HG03066 (cell line): Measurements from ENCODE around the gene IL17A.

Source experiments
- ATAC-seq: cut with Tn5 transposase; IDR thresholded peaks from one replicate; pipeline ENCODE4 v1.9.1; 2021; ENCODE audit warnings: low read depth; ENCODE audit not compliant: unreplicated experiment

Gene IL17A

DNA sequence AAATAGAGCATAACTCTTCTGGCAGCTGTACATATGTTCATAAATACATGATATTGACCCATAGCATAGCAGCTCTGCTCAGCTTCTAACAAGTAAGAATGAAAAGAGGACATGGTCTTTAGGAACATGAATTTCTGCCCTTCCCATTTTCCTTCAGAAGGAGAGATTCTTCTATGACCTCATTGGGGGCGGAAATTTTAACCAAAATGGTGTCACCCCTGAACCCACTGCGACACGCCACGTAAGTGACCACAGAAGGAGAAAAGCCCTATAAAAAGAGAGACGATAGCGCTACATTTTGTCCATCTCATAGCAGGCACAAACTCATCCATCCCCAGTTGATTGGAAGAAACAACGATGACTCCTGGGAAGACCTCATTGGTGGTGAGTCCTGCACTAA is at the start of gene IL17A:
Gene IL17A, plus strand, starts transcription at position 301 of the 400 bp plus-strand sequence. Its CDS starts 57 bp downstream, at position 358.
- no peak for ATAC-seq

DNA sequence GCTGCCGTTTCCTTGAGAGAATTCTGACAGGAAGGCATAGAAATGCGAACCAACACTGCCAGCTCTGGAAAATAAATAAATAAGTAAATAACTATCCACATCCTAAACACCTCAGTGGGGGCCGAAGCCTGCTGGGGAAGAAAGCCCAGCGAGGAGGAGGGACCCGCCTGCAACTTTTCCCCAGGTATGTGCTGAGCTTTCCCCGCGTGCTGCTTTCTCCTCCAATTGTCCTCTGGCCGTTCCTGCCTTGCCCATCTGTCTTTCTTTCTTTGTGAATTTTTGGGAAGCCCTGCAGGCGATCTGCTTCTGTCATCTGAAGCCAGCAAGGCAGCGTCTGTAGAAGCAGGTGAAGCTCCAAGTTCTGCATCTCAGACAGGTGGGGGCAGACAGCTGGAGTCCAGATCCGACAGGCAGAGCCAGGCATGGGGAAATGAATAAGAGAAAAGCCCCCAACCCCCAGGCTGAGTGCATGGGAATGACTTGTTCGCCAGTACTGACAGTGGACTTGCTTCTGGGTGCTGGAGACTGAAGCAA is 49.2 kb upstream of the IL17A start:
- no peak for ATAC-seq

DNA sequence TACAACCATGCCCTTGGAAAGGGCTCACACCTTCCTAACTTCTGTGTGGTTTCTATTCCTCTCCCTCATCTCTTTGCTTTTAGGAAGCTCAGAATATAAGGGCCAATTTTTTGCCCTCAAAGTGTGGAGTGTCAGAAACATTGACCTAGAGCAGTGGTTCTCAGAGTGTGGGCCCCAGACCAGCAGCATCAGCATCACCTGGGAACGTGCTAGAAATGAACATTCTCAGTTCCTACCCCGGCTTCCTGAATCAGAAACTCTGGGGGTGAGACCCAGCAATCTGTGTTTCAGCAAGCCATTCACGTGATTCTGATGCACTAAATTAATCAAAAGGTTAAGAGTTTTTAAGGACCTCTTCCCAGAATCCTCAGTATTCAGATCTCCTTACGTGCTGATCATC is 47.9 kb upstream of the IL17A start:
- ATAC-seq: no peak

DNA sequence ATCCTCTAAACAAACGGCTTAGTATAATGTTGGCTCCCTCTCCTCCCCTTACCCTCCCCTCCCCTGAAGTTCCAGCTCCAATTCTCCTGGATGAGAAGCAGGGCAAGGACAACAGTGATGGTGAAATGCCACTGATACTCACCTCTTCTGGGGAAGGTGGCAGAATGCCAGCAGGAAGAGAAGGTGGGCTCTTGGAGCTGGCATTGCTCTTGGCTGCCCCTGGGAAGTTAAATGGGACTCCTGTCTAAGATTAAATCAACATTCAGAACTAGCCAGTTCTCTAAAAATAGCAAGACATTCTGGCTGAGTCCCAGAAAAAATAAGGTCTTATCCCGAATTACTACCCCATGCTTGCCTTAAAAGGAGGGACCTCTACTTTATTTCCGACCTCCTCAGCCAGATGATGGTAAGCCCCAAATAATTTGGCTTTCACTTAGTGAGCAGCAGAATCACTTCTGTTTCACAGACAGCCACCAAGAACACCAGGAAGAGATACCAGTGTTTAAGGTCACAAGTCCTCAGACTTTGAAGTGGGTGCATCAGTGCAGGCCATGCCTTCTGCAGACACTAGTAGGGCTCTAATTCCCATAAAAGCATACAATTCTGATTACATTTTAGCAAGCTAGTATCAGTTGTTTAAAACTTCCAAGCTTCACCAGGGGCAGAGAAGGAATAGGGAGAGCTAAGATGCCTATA is 46.0 kb upstream of the IL17A start:
- ATAC-seq: no peak

DNA sequence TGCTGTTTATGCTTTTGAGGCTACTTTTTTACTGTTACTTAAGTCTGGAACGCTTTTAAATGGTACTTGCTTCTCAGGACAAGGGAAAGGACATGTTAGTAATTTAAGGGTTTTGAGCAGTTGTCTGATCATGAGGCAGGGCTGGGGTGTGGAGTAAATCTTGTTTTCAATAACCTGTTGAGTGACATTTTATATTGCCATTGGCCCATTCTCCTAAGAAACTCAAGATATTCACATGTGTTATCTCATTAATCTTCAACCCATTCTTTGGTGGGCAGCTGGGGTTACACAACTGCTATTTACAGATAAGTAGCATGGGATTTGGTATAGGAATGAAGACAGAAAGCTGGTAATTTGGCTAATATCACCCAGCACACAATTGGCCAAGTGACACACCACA is 44.6 kb upstream of the IL17A start:
- no peak for ATAC-seq

DNA sequence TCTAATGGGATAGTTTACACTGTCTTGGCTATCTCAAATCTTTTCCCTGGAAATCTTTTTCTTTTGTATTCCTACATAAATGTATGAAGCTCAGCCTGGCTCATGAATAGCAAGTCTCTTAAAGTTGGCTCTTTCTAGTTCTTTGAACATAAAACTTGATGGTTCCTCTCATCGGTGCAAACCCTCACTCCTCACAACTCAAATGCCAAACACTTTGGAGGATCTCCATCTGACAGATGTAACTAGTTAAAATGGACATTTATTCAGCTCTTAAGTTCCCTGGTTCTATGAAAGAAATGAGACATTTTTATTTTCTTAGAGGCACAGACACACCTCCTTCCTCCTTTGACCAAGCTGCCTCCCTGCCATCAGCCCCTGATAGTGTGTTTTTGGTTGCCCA is 43.6 kb upstream of the IL17A start:
- no peak for ATAC-seq

DNA sequence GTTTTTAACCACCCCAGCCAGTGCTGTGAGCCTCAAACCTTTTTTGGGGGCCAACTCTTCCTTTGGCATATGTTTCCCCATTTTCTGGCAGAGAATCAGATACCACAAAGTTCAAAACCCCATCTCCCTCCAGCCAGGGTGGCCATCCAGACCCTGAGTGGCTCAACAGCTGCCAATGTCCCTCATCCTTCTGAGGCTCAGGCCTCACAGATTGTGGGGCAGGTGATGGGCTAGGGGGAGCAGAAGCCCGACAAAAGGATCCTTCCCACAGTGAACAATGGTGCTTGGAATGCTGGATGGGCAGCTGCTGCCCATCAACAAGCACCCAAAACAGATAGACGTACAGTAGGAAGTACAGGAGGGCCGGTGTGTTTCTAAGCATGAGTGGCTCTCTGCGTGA is 42.6 kb upstream of the IL17A start:
- no peak for ATAC-seq

DNA sequence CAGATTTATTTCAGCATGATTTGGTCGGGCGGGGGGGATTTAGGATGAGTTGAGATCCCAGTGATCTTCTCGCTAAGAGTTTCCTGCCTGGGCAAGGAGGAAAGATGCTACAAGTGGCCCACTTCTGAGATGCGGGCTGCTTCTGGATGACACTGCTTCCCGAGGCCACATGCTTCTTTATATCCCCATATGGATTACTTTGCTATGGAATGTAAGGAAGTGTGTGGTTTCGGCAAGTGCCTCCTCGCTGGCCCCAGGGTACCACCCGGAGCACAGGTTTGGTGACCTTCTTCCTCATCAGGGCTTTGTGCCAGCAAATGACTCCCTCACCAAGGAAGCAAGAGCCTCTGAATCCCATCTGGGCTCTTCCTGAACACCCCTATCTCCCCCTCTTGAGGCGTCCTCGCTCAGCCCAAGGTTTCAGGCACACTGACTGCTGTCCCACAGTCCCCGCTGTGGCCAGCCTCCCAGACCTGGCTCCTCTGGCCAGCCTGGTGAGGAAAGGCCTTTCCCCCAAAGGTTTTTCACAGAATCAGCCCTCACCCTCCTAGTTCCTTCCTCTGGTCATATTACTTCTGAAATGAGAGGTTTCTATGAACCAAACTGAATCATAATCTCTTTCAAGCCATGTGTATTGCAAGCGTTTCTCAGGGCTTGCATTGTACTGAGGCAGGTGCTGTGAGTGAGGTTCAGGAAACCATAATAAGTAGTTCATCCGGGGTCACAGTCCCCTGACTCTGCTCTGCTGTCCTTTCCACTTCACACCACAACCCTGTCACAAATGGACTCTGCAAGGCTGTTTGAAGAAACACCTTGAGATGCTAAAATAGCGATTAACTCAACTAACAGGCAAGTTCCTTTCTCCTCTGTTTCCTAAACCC is 41.7 kb upstream of the IL17A start:
- no peak for ATAC-seq

DNA sequence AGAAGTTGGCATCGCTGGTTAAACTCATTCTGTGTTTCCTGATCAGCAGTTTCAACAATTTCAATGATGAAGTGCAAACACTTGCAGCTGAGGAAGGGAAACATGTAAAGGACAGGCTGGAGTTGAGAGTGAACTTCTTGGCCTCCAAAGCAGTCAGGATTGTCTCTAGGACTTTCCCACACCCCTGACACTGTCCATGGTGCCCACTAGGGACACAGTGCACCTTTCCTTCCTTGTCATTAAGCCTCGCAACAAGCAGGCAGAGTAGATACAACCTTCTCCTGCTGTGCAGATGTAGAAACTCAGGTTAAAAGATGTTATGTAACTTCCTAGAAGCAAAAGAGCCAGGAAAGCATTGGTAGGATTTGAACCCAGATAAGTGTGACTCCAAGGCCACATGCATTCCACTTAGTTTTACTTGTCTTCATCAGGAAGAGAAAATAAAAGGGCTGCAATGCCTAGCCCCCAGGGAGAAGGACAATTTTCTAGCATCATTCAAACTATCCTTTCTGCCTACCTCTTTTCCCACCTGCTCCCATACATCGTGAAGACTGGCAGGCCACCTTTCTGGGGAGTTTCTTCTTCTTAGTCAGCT is 39.2 kb upstream of the IL17A start:
- no peak for ATAC-seq

DNA sequence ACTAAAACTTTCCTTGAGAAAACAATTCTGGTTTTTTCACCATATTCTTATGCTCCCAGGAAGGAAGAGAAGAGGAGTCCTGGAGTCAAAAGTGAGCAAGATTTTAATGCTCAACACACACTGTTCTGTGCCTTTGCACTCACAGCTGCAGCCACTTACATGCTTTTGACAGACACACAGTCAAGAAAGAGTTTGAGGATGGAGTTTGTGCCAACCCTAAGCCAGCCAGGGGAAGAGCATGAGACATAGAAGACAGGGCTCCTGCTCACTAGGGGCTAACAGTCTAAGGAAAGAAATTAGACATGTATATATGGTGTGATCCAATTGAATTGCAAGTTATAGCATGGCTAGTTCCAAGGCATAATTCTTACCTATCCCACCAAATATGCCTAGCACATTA is 37.1 kb upstream of the IL17A start:
- no peak for ATAC-seq

DNA sequence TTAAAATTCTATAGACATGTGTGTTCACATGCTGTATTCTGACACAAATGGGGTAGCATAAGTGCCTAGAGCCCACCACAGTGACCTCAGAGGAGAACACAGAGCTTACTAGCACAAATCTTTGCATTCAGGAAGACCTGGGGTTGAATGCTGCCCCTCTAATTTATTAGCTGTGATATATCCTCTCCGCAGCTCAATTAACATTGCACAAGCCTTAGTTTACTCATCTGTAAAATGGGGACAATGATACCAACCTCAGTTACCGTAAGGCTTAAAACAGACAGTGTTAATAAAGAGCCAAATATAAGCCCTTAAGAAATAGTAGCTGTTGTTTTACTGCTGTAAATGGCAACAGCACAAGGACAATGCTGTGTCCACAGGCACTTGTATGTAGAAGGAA is 36.2 kb upstream of the IL17A start:
- no peak for ATAC-seq

DNA sequence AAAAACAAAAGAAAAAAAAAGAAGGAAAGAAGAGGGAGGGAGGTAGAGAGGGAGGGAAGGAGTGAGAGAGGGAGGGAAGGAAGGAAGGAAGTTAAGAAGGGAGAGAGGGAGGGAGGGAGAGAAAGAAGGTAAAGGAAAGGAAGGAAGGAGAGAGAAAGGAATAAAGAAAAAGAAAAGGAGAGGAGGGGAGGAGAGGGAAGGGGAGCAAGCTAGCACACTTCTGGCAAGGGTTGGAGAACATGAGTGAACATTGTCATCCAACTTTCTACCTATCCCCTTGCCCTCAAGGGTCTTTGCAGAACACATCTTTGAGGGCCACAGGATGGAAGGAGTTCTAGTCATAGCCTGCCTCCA is 34.1 kb upstream of the IL17A start:
- no peak for ATAC-seq

DNA sequence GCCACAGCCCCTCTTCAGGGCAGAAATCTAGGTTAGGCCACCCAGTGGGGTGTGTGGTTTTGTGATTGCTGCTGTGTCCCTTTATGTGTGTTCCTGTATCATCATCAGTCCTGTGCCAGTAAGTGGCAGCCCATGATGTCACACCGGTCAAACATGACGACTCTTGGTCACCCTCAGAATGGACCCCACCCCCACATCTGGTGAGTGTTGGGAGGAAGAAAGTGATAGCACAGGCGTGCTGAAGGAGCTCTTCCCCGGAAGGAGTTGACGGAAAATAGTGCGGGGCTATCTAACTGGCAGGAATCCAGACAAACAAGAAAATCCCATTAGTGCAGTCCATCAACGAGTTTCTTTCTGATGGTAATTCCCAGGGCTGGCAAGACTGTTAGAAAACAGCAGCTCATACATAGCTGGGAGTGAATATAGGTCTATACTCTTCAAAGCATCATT is 33.4 kb upstream of the IL17A start:
- ATAC-seq: no peak

DNA sequence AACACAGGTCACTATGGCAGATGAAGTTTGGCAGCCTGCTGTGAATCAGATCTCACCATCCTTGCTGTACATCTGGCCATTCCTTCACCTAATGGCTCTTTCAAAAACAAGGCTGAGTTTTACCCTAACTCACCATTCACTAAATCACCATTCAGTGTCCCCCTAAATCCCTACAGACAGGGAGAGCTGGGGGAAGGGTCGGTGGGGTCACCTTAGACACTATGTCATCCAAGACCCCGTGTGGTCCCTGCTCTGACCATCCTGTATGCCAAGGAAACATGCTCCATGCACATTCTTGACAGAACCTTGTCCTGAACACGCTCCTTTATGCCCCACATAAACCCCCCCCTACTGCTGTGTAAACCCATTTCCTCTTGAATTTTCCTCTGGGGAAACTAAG is 31.8 kb upstream of the IL17A start:
- no peak for ATAC-seq

DNA sequence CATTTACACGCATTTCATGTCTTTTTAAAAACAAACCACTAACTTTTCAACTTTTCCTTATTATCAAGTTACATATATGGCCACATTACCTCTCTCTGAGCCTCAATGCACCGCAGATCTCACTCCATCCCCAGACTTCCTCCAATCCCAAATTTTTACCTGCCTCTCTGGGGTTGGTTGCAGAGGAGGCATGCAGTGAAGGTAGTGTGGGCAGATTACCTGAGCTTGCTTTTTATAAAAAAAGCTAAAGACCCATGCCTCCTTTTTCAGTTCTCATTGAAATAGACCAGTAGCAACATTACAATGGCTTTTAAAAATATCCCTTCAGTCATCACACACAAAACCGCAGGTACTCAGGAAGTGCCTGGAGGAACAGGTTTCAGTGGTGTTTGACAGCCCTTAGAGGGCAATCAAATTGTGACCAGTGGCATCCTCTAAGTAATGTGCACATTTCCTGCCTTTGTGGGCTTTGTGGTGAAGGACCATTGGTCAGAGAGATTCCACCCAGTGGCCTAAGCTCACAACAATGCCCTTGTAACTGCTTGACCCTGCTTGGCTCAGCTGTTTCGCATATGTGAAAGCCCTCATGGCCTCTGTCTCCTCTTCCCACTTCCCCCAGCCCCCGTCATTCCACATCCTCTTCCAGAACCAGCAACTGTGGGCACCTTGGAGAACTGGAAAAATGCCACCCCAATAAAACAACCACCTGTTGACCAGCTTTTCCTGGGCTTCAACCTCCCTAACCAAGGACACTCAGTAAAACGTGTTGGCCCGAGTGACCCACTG is 30.2 kb upstream of the IL17A start:
- ATAC-seq: peak; percentile 91

DNA sequence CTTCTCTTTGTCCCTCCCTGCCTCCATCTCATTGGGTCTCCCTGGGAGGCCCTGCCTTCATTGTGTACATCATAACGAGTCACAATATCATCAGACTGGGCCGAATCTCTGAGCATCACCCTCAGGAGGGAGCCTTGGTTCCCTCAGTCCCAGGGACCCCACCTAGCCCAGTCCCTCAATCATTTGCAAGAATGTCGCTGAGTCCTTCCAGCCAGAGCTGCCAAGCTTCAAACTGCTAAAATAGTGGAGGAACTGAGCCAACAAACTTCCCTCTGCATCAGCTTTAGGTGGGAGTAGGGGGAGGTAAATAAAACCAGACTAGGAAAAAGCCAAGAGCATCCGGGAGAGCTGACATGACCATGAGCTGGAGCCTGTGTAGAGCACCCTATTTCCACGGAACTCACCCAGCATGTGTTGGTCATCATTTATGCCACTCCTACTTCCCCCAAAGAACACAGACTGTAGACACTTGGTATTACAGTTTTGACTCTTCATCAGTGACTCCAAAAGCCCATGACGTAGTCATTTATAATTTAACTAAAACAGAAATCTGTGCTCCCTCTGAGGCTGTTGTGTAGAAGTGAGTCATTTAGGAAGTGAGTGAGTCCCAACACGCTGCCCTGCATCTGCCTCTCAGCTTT is 28.8 kb upstream of the IL17A start:
- ATAC-seq: peak; percentile 39

DNA sequence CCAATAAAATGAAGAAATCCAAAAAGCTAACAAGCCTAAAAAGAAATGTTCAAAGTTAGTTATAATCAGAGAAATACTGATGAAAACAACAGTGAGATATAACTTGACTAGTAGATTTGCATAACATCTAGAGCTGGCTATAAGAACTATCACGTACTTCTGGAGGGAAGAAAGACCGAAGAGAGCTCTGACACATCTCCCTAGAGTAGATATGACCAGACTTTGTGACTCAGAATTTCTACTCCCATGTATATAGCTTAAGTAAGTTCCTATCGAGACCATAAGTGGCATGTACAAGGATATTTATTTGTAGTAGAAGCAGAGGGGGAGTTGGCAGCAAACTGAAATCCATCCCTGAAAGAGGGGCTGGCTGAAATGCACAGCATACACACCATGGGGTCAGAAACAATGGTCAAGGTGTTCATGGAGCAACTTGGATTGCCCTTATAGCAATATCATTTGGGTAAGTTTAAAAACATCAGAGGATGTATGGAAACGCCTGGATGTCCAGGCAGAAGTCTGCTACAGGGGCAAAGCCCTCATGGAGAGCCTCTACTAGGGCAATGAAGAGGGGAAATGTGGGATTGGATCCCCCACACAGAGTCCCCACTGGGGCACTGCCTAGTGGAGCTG is 25.6 kb upstream of the IL17A start:
- ATAC-seq: no peak

DNA sequence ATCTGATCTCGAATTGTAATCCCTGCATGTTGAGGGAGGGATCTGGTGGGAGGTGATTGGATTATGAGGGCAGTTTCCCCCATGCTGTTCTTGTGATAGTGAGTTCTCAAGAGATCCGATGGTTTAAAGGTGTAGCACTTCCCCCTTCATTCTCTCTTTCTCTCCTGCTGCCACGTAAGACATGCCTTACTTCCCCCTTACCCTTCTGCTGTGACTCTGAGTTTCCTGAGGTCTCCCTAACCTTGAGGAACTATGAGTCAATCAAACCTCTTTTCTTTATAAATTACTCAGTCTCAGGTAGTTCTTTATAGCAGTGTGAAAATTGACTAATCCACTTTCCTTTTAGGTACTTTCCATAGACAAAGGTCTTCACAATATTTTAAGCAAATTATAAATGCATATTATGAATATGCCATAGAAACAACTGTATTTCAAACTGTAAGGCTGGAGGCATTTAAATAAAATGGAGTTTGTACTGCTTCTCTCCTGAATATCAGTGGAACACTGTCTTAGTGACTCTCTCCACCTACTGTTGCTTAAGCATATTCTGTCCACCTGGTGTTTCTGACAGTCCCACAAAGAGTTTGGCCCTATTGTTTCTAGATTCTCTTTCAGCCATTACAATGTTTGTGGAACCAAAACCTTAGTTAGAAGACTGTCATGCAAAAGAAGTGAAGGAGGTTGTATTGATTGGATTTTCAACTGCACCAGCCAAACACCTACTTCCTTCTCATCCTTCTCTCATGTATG is 24.3 kb upstream of the IL17A start:
- ATAC-seq: peak; percentile 29
